Gastroesophageal sphincter (tissue), 3 donors: ENCODE results near the gene CELSR1.

Experiments used
- EP300 ChIP-seq: sonication (generic); formaldehyde crosslinking; IDR thresholded peaks from one replicate; pipeline ENCODE4 v1.6.1; 2017; ENCODE audit warnings: antibody characterized with exemption, mild to moderate bottlenecking
- POLR2A ChIP-seq, 2 donors: fragments of 450-650 bp; IDR thresholded peaks; one replicate each; pipeline ENCODE4 v1.6.1; 2017; ENCODE audit warnings: antibody characterized with exemption in 2 of 2, mild to moderate bottlenecking in 2 of 2, moderate library complexity in 1 of 2
- POLR2AphosphoS5 ChIP-seq: sonication (generic); formaldehyde crosslinking; IDR thresholded peaks from one replicate; pipeline ENCODE4 v1.6.1; 2017; ENCODE audit warnings: antibody characterized with exemption
- TF ChIP-seq, protein P1 (sequence below), 4 experiments: fragments of 200-600 bp in 2 of 4; fragments of 450-650 bp in 2 of 4; sonication (generic) in 1 of 4; IDR thresholded peaks; one replicate each; pipeline ENCODE4 v1.5.1; 2017 to 2019; ENCODE audit warnings: antibody characterized with exemption in 4 of 4, mild to moderate bottlenecking in 2 of 4, moderate library complexity in 2 of 4

DNA sequence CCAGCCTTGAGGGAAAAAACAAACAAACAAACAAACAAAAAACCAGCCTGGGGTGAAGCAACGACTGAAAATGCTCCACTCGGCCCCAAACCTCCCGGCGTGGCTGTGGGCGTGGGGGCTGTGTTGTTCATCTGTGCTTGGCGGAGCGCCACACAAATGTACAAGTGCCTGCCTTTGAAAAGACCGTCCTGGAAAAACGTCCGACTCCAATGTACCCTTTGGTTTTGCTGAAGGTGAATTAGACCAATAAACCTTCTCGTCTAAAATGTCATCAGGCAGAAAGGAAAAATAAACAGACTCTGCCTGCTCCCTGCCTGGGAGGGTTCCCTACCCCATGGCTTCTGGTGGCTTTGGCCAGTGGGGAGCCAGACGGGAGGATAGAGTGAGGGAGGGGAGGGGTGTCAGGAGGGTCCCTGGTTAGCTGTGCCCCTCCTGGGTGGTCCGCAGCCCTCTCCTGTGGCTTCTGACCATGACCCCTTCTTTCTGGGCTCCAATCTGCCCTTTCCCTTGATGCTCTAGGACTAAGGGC, 108.0 kb downstream of the CELSR1 start:
- TF ChIP-seq, protein P1, sequence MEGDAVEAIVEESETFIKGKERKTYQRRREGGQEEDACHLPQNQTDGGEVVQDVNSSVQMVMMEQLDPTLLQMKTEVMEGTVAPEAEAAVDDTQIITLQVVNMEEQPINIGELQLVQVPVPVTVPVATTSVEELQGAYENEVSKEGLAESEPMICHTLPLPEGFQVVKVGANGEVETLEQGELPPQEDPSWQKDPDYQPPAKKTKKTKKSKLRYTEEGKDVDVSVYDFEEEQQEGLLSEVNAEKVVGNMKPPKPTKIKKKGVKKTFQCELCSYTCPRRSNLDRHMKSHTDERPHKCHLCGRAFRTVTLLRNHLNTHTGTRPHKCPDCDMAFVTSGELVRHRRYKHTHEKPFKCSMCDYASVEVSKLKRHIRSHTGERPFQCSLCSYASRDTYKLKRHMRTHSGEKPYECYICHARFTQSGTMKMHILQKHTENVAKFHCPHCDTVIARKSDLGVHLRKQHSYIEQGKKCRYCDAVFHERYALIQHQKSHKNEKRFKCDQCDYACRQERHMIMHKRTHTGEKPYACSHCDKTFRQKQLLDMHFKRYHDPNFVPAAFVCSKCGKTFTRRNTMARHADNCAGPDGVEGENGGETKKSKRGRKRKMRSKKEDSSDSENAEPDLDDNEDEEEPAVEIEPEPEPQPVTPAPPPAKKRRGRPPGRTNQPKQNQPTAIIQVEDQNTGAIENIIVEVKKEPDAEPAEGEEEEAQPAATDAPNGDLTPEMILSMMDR (IDR thresholded peaks at IDR 0.05): no peak
- TF ChIP-seq POLR2A (IDR thresholded peaks at IDR 0.05) (no peak), POLR2AphosphoS5 (no peak), EP300 (no peak)
